ENCODE results near the gene CSF2.
"Not testable (repeated sequence)": the region's sequence is repeated elsewhere in the genome, so short reads cannot be mapped to it uniquely, and the experiment has no call there.

The CSF2 gene

DNA sequence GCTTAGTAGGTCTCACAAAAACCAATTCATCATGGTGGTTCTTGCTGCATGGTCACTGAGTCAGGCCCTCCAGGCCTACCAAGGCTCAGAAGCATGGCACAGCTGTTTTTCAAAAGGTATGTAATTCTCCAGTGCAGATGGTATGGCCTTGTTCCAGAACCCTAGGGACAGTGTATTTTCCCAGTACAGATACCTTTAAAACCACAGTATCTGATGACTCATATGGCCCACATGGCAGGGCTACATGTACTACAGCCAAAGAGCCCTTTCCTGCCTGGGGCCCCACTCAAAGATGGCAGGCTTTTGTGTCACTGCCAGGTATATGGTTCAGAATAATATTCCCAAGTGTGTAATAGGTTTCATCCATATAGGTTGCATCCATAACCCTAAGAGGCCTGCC lies 16.5 kb downstream of the CSF2 start:
- DNase-seq (ENCODE audit: low read depth), result no peak

DNA sequence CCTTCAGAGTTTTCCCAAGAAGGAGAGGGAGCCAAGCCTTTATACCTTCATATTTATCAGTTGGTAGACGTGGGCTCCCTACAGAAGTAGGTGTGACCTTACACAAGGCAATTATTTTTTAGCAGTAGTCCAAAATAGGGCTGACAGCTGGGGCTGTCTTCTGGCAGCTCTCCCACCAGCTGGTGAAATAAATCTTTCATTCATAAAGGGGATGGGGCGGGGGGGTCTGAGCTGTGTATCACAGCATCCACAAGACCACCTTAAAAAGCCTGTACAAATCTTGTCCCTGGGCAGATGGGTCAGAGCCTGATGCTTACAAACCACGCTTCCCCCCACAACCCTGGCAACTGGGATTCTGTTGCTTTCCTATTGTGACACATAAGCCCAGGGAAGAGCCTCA lies 19.7 kb downstream of the CSF2 start:
- DNase-seq (ENCODE audit: low read depth), result no peak

DNA sequence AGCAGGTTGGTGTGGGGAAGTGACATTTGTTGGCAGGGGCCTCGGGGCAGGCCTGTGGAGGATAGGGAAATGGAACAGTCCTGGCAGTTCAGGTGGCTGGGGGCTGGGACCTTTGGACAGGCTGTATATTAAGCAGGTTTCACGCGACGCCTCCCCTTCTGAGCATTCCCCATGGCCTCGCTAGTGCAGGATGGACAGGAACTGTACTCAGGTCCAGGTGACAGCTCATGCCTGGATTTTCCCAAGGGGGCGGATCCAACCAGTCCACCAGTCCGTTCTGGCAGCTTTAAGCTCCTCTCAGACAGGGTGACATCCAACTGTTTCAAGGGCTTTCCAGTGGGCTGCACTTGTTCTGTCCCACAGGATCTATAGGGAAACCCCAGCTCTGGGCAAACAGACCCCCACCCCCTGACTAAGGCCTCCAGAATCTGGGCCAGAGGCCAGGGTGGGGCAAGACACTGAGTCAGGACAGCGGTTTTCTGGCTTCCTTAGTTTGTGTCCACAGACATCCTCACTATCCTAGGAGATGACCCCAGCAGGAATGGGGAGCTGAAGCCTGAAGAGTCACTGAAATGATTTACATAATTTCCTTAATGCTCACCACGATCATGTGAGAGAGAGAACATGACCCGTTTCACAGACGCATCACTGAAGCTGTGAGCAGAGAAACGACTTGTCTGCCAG lies 20.9 kb downstream of the CSF2 start:
- no peak for DNase-seq (ENCODE audit: low read depth)

DNA sequence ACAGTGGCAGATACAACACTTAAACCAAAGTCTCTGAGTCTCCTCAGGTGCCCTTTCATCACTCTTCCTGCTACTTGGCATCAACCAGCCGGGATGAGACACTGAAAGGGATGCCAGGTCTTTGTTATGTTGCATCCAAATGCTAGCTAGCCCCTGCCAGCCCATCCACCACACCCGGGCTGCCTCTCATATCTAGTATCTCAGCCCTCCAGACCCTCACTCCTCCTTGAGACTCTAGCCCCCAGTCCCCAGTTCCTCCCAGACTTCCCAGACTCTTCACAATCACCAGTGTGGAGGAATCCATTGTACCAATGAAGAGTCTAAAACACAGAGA lies 21.5 kb downstream of the CSF2 start:
- no peak for DNase-seq (ENCODE audit: low read depth)

DNA sequence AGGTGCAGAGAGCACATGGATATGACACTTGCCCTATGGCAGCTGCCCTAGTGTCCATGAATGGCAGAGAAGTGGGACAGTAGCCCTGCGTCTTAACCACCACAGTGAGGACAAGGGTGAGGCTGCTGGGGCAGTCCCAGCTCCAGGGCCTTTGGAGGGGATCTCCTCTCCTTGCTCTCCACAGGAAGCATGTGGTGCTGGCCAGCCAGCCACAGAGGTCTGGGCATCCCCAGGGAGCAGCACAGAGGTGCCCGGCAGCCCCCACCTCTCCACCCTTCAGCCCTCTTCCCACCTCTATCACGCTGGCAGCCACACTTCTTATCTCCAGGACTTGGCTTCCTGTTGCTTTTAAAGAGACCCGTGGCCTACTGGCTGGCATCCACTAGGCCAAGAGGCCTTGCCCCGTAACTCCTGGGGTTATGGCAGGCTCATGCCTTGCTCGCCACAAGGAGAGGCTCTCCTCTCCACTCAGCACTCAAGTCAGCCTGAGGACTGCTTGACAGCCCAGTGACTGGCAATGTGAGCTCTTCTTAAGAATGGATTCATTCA lies 21.9 kb downstream of the CSF2 start:
- no peak for DNase-seq (ENCODE audit: low read depth)

DNA sequence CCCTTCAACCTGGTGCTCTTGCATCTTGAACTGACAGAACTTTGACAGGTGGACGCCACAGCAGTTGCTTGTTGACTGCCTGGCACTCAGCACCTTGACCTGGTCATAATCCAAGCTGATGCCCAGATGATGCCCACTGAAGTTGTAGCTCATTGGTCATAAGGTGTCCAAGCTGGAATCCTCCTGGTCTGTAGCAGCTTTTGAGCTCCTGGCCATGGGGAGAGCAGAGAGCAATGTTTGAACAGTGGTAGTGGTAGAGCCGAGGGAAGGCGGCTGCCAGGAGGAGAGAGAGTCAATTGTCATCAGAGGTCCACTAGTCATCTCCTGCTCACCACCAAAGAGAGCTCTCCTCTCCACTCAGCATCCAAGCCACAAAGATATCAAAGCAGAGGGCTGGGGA lies 23.3 kb downstream of the CSF2 start:
- no peak for DNase-seq (ENCODE audit: low read depth)

DNA sequence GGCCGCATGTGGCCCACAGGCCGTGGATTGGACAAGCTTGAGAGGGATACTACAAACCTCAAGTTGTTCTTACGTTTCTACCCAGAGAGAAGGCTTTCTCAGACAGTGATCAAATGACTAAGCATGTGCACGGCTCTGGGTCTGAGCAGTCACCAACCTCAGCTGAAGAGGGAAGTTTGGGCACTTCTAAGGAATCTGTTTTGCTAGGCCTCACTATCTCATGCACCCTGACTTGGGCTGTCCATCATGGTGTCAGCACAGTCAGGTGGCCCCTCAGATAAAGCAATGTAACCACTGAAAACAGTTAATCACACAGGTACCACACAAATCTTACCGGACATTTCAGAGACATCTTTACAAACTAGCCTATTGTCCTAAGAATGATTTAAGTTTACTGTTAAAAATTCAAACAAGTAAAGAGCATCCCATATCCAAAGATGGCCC lies 24.6 kb downstream of the CSF2 start:
- no peak for DNase-seq (ENCODE audit: low read depth)

DNA sequence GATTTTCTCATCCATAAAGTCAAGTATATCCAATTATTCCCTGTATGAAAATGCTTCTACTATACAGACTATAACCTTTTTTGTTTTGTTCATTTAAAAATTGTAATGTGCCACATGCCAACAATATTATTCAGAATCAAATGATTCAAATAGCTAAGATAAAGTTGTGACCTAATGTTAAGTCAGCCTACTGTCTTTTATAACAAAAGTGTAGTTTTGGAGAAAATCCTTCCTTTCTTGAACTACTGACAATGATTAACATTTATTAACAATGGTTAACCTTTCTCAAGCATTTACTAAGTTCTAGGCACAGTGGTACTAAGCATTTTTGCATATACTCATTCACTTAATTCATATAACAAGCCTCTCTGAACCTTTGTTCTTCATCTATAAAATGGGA lies 25.0 kb downstream of the CSF2 start:
- no peak for DNase-seq (ENCODE audit: low read depth)

DNA sequence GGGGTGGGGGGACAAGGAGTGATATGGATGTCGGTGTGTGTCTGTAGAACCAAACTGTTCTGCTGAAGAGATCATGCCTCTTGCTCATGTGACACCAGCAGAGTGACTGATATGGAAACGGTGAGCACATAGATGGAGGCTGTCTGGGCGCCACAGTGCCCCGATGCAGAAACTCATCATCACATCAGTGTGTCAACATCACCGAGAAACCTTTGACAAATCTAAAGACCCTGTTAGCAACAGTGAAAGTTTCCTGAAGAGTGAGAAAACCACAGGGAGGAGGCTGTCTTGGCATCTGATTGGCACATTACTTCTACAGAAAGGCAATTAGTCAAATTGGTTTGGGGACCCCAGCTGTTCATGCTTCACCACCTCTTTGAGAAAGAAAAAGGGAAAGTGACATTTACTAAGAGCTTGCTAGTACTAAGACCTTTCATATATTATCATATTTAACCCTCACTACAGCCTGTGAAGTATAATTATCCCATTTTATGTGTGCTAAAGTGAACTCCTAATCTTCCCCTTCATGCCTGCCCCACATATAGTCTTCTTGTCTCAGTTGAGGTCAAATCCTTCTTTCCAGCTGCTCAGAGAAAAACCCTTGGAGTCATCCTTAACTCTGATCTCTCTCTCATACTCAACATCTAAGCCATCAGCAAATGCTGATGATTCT lies 25.6 kb downstream of the CSF2 start:
- peak; percentile 62 for DNase-seq (ENCODE audit: low read depth)

DNA sequence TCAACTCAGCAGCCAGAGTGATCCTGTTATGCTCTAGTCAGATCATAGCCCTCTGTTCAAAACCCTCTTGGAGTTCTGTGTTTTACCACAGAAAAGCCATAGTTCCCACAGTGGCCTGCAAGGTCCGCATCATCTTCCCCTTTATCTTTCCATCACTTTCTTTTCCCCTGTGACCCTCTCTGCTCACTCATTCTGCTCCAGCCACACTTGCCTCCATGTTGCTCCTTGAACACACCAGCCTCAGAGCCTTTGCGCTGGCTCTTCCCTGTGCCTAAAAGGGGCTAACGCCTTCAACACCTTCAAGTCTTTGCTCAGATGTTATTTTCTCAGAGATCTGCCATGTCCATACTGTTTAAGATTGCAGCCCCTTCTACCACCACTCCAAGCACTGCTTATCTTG lies 26.3 kb downstream of the CSF2 start:
- no peak for DNase-seq (ENCODE audit: low read depth)

DNA sequence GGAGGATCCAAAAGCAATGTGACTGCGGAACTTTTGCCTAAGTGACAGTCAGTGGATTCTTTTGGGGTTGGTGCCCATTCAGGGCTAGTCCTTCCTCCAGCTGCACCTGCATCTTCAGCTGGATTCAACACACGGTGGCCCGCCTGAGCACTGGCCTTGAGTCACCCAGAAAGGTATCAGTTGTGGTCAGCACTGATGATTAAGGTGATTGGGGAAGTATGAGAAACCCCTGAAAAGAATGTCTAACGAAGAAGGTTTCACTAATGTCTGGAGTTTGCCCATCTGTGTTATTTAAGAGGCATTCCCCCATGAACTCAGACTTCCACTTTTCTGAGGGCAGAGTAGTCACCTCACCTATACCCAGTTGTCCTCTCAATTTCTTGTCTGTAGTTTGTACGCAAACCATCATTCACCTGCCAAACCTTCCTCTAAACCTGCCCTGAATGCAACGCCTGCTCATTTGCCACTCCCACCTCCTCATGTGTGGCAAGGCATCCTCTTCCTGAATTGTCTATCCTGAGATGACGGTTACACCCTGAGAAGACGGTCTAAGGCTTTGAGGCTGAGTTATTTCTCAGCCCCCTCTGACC lies 27.2 kb downstream of the CSF2 start:
- peak; percentile 34 for DNase-seq (ENCODE audit: low read depth)

DNA sequence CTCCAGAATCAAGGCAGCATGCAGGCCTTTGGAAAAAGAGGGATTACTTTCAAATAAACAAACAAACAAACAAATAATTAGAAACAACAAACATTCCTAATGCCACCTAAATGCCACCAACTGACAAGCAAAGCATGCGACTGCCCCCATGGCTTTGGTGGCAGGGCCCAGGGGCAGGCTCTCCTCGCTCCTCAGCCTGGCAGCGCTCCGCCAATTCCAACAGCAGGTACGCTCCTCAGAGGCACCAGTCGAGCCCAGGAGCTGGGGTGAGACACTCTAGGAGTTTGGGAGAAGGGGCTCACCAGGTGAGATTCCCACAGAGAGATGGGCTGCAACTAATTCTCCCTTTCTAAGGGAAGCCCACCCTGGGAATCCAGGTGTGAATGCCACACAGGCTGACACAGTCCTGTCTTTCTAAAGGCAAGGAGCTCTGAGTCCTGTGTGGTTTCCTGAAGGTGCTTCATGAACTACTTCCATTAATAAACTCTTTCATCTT lies 27.8 kb downstream of the CSF2 start:
- no peak for DNase-seq (ENCODE audit: low read depth)

DNA sequence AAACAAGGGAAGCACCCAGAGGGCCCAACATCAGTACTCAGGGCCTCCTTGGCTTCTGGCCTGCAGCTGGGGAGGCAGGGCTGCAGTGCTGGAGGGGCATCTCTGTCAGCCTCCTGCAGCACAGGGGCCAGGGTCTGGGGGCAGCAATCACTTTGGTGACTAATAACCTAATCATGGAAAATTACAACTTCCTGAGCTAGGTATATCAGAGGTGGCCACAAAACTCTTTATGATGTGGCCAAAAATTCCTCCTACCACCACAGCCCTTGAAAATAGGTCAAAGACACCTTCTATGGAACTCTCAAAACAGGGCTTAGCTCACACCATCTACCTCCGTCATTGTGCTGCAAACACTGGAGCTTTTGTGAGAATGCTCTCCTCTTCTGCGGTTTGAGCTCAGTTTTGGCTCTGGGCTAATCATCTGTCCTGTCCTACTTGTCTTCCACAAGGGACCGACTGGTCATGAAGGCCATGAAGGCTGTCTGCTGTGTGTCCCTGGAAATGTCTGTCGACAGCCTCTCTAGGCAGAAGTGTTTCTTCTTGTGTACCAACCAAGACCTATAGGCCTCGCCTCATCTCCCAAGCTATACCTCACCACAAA lies 28.6 kb downstream of the CSF2 start:
- DNase-seq (ENCODE audit: low read depth), result peak; percentile 40

DNA sequence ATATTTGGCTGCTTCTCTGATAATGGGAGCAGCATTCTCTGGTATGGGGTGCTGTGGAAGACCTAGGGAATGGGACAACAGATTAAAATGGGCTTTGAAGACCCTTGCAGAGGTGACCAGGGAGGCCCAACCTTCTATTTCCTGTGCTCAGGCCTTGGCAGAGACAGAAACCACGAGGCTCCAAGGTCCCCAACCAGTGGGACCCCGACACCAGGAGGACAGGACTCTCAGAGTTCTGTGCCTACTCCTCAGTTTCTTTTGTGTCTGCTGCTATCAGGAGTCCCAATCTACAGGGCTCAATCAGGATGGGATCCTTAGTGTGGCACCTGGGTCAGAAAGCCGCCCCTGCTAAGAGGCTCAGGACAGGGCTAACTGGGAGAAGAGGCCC lies 29.3 kb downstream of the CSF2 start:
- DNase-seq (ENCODE audit: low read depth), result no peak

DNA sequence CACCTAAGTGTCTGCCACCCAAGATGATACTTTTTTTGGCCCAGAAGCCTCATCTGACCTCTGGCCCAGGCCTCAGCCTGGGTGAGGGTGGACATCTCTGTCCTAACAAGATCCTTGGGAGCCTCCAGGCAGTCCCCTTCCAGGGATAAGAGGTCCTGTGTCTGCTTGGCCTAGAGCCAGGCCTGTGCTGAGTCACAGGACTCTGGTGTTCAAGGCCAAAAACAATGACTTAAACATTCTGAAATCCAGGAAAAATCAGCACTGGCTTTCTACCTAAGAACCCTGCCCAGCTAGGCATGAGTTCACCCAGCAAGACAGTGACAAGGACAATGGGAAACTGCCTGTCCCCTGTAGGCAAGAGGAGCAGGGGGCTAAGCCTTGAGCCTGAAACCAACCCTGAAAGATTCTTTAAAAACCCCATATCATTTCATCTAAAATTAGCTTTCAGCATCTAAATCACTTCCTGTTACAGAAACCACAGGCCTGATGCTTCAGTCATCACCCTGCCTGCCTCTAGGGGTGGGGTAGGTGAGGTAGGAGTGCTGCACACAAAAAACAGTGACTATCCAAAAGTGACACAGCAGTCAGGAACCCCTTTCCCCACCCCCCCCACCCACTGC lies 29.9 kb downstream of the CSF2 start:
- peak; percentile 61 for DNase-seq (ENCODE audit: low read depth)

DNA sequence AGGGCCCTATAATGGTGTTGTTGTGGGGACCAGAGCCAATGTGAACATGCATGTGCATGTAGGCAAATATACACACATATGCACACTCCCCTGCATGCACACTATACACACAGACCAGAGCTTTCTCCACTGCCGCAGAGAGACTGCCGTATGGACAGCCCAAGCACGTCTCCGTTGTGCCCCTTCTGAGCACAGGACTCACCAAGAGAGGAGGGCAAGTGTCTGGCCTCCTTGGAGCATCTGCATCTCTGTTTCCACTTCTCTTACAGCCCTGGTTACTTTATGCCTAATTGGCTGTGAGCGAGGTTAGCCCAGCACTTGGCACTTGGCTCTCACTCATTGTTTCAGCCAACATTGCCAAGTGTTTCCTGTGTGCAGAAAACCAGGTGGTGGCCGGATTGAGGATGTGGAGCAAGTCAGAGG lies 30.4 kb downstream of the CSF2 start:
- DNase-seq (ENCODE audit: low read depth), result no peak

DNA sequence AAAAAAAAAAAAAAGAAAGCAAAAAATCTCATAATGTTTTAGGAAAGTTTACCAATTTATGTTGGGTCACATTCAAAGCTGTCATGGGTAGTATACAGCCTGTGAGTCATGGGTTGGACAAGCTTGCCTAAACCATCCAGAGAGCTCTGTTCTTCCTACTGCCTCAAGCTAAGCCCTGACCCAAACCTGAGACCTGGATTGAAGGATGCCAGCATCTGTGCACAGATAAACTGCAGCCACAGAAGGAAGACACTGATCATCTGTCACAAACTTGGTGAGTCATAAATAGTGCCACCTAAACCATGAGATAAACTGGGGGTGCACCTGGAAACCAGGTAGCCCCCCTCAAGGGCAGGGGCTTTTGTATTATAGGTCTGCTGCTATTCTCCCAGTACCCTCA lies 31.0 kb downstream of the CSF2 start:
- DNase-seq (ENCODE audit: low read depth), result no peak

DNA sequence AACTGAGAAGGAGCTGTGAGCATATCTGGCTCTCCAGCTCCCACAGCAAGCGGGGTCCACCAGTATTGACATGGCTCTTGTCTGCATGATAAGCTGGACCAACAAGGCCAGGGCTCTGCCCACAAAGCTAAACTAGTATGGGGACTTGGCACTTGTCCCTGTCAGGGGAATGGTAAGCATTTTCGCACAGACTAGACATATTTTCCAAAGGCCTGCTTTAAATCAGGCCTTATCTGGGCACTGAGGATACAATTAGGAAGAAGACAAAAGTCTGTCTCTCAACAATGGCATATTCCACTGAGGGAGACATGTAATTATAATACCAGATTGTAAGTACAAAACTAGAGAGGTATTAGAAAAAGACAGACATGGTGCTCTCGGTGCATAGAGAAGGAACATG lies 32.1 kb downstream of the CSF2 start:
- DNase-seq (ENCODE audit: low read depth), result no peak

DNA sequence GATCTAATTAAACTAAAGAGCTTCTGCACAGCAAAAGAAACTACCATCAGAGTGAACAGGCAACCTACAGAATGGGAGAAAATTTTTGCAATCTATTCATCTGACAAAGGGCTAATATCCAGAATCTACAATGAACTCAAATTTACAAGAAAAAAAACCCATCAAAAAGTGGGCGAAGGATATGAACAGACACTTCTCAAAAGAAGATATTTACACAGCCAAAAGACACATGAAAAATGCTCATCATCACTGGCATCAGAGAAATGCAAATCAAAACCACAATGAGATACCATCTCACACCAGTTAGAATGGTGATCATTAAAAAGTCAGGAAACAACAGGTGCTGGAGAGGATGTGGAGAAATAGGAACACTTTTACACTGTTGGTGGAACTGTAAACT lies 34.9 kb downstream of the CSF2 start:
- DNase-seq (ENCODE audit: low read depth), result not testable (repeated sequence)

DNA sequence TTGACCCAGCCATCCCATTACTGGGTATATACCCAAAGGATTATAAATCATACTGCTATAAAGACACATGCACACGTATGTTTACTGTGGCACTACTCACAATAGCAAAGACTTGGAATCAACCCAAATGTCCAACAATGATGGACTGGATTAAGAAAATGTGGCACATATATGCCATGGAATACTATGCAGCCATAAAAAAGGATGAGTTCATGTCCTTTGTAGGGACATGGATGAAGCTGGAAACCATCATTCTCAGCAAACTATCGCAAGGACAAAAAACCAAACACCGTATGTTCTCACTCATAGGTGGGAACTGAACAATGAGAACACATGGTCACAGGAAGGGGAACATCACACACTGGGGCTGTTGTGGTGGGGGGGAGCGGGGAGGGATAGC lies 35.4 kb downstream of the CSF2 start:
- DNase-seq (ENCODE audit: low read depth), result not testable (repeated sequence)

DNA sequence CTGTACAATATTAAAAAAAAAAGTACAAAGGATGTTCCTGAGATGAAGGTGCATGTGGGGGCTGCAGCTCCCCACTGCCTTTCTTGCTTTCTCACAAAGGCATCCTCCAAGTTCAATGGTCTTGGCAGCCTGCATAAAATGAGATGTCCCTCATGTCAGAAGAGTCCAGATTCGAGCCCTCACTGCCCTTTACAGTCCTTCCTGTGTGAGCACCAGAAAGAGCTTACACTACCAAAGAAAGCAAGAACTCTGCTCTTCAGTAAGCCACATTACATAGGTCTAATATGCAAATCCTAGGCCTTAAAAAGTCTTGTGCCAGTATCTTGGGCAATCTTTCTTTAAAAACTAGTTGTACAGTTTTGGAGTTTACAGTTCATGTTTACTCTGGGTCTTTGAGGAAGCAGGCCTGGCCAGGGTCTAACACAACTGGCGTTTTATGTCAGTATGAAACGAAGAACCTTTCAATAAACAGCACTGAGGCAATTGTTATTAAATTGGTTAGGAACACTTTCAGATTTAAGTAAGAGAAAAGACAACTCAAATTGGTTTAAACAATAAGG lies 36.0 kb downstream of the CSF2 start:
- DNase-seq (ENCODE audit: low read depth), result no peak

DNA sequence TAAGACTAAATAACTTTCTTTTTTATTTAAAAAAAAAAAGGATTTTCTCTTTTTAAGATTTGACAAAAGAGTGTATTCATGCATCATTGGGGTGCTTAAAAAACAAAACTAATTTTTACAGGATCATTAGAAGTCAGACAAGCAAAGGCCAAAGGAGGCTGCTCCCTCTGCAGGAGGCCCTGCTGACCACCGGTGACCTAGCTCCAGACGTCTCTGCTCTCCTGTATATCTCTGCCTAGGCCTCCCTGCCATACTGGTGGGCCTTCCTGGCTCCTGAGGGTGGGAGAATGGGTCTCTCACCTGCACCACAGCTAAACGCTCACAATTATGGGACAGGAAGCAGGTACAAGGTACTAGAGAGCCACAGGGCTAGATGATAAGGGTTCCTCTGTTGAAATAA lies 36.6 kb downstream of the CSF2 start:
- no peak for DNase-seq (ENCODE audit: low read depth)

All from activated T-helper 9 cell treated with anti-CD3 and anti-CD28 coated beads, Interleukin-2, amount 50 U/mL, for 16 hours (primary cell).